Camera-type eye (tissue), 1 donor: ENCODE results near the gene ZNF791. TPM values are rescaled to one million over a fixed set of nuclear protein-coding genes. Genes with fewer than 3 reads are reported as not detected.

Experiments
- total RNA-seq: library from RNA; depleted of rRNA; stranded (reverse); fragments of >200 nt; gene quantifications from one replicate; pipeline ENCODE4 v1.2.3, GENCODE V29; 2014

Gene ZNF791
- total RNA-seq, result 47.4 TPM

DNA sequence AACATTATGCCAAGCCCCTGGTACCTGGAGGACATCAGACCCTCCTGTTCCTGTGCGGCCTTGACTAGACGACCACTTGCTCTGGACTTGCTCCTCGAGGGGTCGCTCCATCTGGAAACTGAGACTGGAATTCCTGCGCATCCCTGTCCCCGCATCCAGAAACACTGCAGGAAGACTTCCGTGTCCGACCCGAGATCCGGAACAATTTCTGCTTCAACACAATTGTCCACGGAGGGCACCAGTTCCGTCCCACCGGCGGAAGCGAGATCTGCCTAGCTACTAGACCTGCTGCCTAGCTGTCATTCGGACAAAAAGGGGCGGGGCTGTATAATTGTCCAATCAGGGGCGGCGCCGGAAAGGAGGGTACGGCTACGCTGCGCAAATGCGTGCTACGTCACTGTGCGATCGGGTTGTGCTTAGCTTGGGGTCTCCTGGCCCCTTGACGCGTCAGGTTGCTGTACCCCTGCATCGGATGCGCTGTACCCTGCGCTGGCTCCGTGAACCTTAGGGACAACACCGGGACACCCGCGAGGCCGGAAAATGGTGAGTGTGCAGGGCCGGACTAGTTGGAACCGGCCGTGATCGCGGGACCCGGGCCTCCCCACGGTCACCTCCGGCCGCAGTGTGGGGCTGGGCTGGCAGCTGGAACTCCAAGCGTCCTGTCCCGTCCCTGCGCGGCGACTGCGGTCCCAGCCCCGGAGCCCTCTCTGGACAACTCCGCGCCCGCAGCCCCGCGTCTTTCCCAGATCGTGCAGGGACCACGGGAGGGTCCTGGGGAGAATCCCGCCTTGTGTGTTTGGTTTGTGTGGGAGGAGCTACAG lies at the start of gene ZNF791, which contains the start of gene ZNF490:
ZNF791 (plus strand) TSS at position 381 of the 821 bp plus-strand sequence; CDS start at position 541, 160 bp downstream.
ZNF490 (minus strand) TSS at position 274 of the 821 bp plus-strand sequence; CDS start at position 141, 133 bp downstream.

DNA sequence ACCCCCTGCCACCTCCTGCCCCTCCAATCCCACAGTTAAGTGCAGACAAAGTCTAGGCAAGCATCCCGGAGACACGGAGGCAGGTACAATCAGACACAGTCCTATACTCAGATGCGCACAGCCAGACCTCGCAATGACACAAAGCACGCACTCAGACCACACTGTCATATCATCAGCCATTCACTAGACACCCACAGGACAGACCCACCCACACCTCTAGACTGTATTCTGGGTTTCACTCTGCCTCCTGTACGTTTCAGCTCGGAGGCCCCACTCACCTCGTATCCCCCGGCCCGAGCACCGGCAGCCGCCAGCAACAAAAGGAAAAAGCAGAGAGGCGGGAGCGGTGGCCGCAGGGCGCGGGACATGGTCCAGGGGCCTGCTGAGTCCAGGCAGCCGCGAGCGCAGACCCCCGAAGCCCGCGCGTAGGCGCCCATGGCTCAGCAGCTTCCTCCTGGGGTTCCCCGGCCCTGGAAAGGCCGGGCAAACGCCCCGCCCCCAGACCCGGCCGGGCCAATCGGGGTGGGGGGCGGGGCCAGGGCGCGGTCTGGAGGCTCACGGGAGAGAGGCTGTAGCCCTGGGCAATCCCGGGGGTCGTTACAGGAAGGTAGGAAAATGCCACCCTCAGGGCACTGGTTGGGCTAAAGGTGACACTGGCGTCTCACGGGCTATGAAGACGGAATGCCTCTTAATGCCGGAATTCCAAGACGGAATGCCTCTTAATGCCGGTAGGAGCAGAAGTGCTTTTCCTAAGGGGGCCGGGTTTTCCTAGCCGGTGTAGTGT lies 55.7 kb downstream of the ZNF791 start, which contains the start of the genes MAN2B1 and WDR83:
MAN2B1 (minus strand) TSS at position 478 of the 784 bp plus-strand sequence; CDS start at position 437, 41 bp downstream.
WDR83 (plus strand) TSS at position 543 of the 784 bp plus-strand sequence. CDS start 2,984 bp downstream, outside the sequence.

DNA sequence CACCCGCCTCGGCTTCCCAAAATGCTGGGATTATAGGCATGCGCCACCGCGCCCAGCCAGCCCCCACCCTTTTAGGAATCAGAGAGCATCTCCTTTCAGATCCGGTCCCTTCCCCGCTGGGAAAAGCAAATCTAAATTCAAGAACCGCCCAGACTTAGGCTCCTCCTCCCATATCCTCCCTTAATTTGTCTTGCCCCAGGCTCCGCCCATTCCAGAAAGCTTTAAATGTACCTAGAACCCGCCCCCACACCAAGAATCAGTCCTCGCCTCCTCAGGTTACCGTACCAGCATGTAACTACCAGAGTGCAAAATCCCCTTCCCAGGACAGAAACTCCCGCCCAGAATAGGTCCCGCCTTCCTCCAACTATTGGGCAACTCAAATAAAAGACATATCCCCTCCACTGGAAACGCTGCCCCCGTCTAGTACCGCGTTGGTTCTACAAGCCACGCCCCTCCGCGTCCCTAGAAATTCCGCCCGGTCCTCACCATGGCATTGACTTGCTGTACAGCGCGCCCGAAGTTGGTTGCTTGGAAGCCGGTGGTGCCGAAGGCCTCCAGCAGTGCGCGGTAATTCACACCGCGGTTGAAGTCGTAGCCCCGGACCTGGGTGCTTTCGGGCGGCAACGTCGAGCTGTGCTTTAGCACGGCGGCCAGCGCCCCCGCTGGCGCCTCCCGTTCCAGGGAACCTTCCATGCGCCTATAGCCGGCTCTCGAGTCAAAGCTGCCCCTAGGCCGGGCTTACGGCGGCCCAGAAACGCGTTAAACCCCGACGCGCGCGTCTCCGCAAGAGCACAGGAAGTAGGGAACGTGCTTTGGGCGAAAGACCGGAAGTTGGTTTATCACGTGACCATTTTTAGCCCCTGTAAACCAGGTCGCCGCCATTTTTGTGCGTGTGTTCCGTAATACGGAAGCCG lies 70.6 kb downstream of the ZNF791 start, which contains the start of gene DHPS:
DHPS (minus strand) TSS at position 807 of the 914 bp plus-strand sequence; CDS start at position 693, 114 bp downstream.

Other genes with a start within 250 kb of the ZNF791 start
- 13.2 TPM for gene ZNF442, start 245.2 kb upstream of the ZNF791 start, total RNA-seq
- gene ZNF799, start 209.6 kb upstream of the ZNF791 start, total RNA-seq, result 7.9 TPM
- gene ZNF443, start 169.9 kb upstream of the ZNF791 start, total RNA-seq, result 16.2 TPM
- gene ZNF709, start 126.1 kb upstream of the ZNF791 start, total RNA-seq, result 20.2 TPM
- 33.2 TPM for gene ZNF564, start 59.4 kb upstream of the ZNF791 start, total RNA-seq
- gene ZNF490, start 107 bp upstream of the ZNF791 start, total RNA-seq, result 15.2 TPM
- 35.4 TPM for gene MAN2B1, start 55.8 kb downstream of the ZNF791 start, total RNA-seq
- gene WDR83, start 55.9 kb downstream of the ZNF791 start, total RNA-seq, result 6.7 TPM
- 154 TPM for gene DHPS, start 71.0 kb downstream of the ZNF791 start, total RNA-seq
- gene GNG14, start 77.1 kb downstream of the ZNF791 start, total RNA-seq, result not detected
- 7.8 TPM for gene FBXW9, start 85.7 kb downstream of the ZNF791 start, total RNA-seq
- 92.0 TPM for gene TNPO2, start 113.0 kb downstream of the ZNF791 start, total RNA-seq
- 144 TPM for gene TRIR, start 123.8 kb downstream of the ZNF791 start, total RNA-seq
- gene GET3, start 126.6 kb downstream of the ZNF791 start, total RNA-seq, result 49.4 TPM
- gene BEST2, start 140.9 kb downstream of the ZNF791 start, total RNA-seq, result 0.55 TPM
- gene HOOK2, start 164.6 kb downstream of the ZNF791 start, total RNA-seq, result 33.5 TPM
- 194 TPM for gene JUNB, start 180.6 kb downstream of the ZNF791 start, total RNA-seq
- gene PRDX2, start 190.9 kb downstream of the ZNF791 start, total RNA-seq, result 290 TPM
- not detected for gene THSD8, start 191.1 kb downstream of the ZNF791 start, total RNA-seq
- gene RNASEH2A, start 195.7 kb downstream of the ZNF791 start, total RNA-seq, result 20.2 TPM
- 8.6 TPM for gene RTBDN, start 223.7 kb downstream of the ZNF791 start, total RNA-seq
- 23.3 TPM for gene MAST1, start 227.6 kb downstream of the ZNF791 start, total RNA-seq